GM12874 (cell line): ENCODE measurements around the gene SPCS3.

ENCODE experiments used
- TF ChIP-seq, protein P1 (sequence below): IDR thresholded peaks from 2 replicates; pipeline ENCODE4 v1.5.1; 2011; ENCODE audit warnings: low read depth, mild to moderate bottlenecking, control low read depth, low read length, moderate library complexity; ENCODE audit not compliant: insufficient read depth

SPCS3 gene

DNA sequence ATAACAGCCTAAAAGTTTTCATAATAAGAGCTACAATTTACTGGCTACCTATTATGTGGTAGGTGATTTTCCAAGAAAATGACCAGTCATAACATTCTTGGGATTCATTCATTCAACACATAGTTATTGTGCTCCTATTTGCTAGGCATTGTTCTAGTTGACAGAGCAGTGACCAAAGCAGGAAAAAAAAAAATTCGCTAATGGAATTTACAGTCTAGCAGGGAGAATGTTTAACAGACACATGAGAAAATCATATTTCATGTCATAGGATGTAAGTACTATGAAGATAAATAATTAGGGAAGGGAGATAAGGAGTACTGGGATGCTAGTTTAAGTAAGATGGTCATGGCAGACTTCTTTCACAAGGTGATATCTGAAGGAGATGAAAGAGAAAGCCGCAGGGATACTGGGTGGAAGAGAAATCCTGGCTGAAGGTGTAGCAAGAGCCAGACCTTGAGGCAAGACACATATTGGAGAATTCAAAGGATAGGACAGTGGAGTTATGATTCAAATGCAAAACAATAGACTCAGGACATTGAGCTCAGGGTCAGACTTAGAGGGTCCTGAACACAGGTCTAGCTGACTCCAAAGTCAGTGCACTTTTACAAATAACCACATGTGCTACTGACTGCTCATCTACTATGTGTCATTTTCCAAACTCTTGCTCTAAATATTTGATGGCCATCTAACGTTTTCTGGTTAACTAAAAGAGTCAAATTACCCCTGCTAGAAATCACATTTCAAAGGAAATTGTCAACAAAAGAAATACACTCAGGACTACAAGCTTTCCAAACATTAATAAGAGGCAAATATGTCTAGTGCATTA, 20.4 kb downstream of the SPCS3 start:
- TF ChIP-seq, protein P1, sequence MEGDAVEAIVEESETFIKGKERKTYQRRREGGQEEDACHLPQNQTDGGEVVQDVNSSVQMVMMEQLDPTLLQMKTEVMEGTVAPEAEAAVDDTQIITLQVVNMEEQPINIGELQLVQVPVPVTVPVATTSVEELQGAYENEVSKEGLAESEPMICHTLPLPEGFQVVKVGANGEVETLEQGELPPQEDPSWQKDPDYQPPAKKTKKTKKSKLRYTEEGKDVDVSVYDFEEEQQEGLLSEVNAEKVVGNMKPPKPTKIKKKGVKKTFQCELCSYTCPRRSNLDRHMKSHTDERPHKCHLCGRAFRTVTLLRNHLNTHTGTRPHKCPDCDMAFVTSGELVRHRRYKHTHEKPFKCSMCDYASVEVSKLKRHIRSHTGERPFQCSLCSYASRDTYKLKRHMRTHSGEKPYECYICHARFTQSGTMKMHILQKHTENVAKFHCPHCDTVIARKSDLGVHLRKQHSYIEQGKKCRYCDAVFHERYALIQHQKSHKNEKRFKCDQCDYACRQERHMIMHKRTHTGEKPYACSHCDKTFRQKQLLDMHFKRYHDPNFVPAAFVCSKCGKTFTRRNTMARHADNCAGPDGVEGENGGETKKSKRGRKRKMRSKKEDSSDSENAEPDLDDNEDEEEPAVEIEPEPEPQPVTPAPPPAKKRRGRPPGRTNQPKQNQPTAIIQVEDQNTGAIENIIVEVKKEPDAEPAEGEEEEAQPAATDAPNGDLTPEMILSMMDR, result no peak

DNA sequence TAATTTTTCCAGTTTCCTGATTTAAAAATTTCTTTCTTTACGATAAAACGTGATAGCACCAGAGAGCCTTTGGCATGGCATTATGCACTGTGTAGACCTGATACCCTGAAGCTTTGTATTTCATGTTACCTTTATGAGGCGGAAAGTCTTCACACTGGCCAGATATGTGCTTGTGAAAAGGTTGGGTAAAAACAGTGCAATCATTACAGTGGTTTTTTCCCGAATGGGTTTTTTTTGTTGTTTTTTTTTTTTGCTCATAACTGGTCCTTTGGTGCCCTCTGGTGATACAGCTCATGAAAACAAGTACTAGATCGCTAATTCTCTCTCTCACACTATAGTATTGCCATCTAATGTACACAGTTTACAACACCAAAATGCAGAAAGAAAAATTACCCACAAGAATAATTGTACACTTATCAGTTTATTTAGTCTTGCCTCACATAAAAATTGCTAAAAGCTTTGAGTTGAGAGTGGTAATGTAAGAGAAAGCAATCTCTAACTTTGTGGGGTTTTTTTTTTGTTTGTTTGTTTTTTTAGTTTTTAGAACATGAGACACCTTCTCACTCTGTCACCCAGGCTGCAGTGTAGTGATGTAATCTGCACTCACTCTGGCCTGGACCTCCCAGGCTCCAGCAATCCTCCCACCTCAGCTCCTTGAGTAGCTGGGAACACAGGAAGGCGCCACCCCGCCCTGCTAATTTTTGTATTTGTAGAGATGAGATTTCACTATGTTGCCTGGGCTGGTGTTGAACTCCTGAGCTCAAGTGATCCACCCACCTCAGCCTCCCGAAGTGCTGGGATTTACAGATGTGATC, 21.3 kb downstream of the SPCS3 start:
- TF ChIP-seq, protein P1, result peak; percentile 29; the same call in 1 of the 2 replicates

DNA sequence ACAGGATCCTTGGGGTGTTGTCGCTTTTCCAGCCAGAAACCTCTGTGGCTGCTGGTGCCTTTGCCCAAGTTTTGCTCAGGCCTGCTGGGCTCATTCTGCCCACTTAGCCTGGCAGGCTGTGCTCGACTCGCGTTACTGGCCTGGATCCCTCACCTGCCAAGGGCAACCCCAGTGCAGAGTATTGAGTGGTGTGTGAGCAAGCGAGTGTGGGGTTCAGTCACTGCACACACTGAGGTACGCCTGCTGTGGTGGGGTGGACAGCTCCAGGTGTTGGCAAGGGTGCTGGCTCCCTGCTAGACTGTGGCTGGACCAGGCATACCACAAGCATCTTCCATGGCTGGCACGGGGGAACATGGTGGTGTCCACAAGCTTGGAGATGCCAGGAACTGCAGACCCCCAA, 22.6 kb downstream of the SPCS3 start:
- TF ChIP-seq, protein P1, result no peak

DNA sequence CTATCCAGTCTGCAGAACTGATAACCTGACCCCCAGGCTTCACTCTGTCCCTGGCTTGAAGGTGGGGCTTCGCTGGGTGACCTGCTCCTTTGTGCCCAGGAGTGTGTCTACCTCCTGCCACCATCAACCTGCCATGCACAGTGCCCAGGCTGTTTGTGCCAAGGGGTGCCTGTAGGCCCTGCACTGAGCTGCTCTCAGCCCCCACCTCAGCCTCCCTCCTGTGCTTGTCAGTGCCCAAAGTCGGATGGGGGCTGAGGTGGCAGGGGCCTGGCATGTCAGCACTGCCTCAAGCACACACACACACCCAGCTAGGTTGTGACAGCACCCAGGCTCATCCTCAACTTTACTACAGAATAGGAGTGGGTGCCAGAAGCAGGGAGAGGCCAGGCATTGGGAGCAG, 23.5 kb downstream of the SPCS3 start:
- TF ChIP-seq, protein P1, result no peak

DNA sequence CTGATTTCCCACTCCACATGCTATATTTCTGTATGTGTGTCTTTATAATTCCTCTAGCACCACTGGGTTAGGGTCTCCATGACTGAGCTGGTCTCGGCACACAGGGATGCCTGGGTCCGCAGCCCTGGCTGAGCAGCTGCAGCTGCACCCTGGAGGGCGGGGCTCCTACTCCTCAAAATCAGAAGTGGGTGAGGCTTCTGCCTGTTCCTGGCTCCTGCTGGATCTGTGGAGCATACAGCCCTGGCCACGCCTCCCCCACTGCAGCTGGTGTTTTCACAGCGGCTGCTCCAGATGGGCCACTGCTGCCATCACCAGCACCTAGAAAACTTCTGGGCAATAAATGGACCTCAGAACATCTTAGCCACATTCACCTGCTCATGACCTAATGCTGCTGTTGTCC, 30.9 kb downstream of the SPCS3 start:
- TF ChIP-seq, protein P1, result no peak

DNA sequence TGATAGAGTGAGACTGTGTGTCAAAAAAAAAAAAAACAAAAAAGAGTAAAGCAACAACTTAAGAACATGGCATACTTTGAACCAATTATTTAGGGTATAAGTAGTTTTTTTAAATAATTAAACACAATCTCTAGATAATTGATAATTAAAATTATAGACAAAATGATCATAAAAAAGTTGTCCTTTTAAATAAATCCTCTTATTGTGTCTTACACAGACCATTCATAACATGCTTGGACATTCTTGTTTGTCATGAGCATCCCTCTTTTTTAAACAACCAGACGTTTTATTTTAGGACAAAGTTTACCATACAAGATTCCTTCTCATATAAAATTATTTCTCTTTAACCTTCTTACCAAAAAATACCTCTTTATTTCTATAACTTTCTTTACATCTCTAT, 35.1 kb downstream of the SPCS3 start:
- TF ChIP-seq, protein P1, result no peak

DNA sequence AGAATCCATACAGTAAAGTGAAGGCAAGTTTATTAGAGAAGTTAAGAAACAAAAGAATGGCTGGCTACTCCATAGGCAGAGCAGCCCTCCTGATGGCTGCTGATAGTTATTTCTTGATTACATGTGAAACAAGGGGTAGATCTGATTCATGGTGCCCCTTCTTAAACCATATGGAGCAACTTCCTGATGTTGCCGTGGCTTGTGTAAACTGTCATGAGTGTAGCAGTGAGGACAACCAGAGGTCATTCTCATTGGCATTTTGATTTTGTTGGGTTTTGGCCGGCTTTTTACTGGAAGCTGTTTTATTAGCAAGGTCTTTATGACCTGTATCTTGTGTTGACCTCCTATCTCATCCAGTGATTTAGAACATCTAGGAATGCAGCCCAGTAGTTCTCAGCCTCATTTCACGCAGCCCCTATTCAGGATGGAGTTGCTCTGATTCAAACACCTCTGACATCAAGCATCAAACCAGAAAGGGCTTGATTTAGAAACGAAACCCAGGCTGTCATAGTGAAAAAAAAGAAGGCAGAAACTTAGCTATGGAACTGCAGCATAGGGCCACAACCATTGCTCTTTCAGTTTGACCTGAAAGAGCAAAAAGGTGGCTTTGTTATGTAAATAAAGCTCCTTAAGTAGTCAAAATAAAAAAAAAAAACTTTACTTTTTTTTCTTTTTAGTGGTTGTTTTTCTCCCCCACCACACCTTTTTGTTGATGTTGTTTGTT, 37.8 kb downstream of the SPCS3 start:
- TF ChIP-seq, protein P1, result no peak
